GM18499 (cell line): ENCODE data around the gene CHEK2.
"Not testable (repeated sequence)": the region's sequence is repeated elsewhere in the genome, so short reads cannot be mapped to it uniquely, and the experiment has no call there.

Experiments
- ATAC-seq: cut with Tn5 transposase; IDR thresholded peaks from one replicate; pipeline ENCODE4 v1.9.1; 2021; ENCODE audit warnings: moderate number of reproducible peaks; ENCODE audit not compliant: insufficient read depth, unreplicated experiment

CHEK2 gene

GRCh38 chr22:28741785-28742561 lies at the start of gene CHEK2, which contains the start of gene HSCB:
CHEK2 (minus strand) TSS chr22:28741820; CDS start chr22:28734721, 7,099 bp downstream.
HSCB (plus strand) TSS chr22:28742039; CDS start chr22:28742096, 57 bp downstream.
- peak; percentile 72 for ATAC-seq

- ATAC-seq = no peak
Measured at GRCh38 chr22:28791124-28791523, 49.5 kb upstream of the CHEK2 start.

- no peak for ATAC-seq
Measured at GRCh38 chr22:28788601-28789000, 47.0 kb upstream of the CHEK2 start.

- ATAC-seq = no peak
Measured at GRCh38 chr22:28783786-28784671, 42.4 kb upstream of the CHEK2 start.

GRCh38 chr22:28780296-28780695 lies 38.7 kb upstream of the CHEK2 start:
- ATAC-seq = no peak

GRCh38 chr22:28779833-28780232 lies 38.2 kb upstream of the CHEK2 start:
- no peak for ATAC-seq

- no peak for ATAC-seq
Measured at GRCh38 chr22:28774378-28774777, 32.8 kb upstream of the CHEK2 start.

GRCh38 chr22:28773461-28773867 lies 31.8 kb upstream of the CHEK2 start:
- no peak for ATAC-seq

- peak; percentile 76 for ATAC-seq
Measured at GRCh38 chr22:28772633-28773460, 31.2 kb upstream of the CHEK2 start, which contains the start of gene CCDC117. CCDC117 (plus strand) TSS chr22:28772695; CDS start chr22:28772850, 155 bp downstream.

GRCh38 chr22:28771195-28771791 lies 29.7 kb upstream of the CHEK2 start:
- no peak for ATAC-seq

- no peak for ATAC-seq
Measured at GRCh38 chr22:28769394-28770085, 27.9 kb upstream of the CHEK2 start.

- no peak for ATAC-seq
Measured at GRCh38 chr22:28768701-28769393, 27.2 kb upstream of the CHEK2 start.

GRCh38 chr22:28766628-28767027 lies 25.0 kb upstream of the CHEK2 start:
- no peak for ATAC-seq

- not testable (repeated sequence) for ATAC-seq
Measured at GRCh38 chr22:28762000-28762399, 20.4 kb upstream of the CHEK2 start.

GRCh38 chr22:28761449-28761755 lies 19.8 kb upstream of the CHEK2 start:
- ATAC-seq = no peak

GRCh38 chr22:28759861-28760560 lies 18.4 kb upstream of the CHEK2 start:
- ATAC-seq = no peak

GRCh38 chr22:28754512-28754911 lies 12.9 kb upstream of the CHEK2 start:
- not testable (repeated sequence) for ATAC-seq

- no peak for ATAC-seq
Measured at GRCh38 chr22:28750471-28750881, 8.9 kb upstream of the CHEK2 start.
